H7 (cell line): Measurements from ENCODE around the gene MYOG. TPM values are rescaled to one million over a fixed set of nuclear protein-coding genes. Genes with fewer than 3 reads are reported as not detected.

Source experiments
- DNase-seq: peaks from one replicate; pipeline ENCODE4 v3.0.0; 2012
- H3K27me3 ChIP-seq: 2 replicates; pipeline ENCODE4 v1.6.0; 2011; ENCODE audit warnings: mild to moderate bottlenecking, low read length; ENCODE audit not compliant: control insufficient read depth, insufficient read depth
- H3K36me3 ChIP-seq: replicated peaks from 2 replicates; pipeline ENCODE4 v1.5.1; 2011; ENCODE audit warnings: low read length; ENCODE audit not compliant: control insufficient read depth, insufficient read depth
- H3K4me3 ChIP-seq: 2 replicates; pipeline ENCODE4 v1.5.1; 2011; ENCODE audit warnings: low read depth, mild to moderate bottlenecking, control low read depth, low read length, moderate library complexity; ENCODE audit not compliant: insufficient read depth
- total RNA-seq: library from RNA; depleted of rRNA; stranded (reverse); fragments of >200 nt; shearing (Covaris generic); gene quantifications from 2 replicates; pipeline ENCODE4 v1.2.3, GENCODE V29; 2014

The MYOG gene
- total RNA-seq, 1 experiment from 2014 or later: not detected

DNA sequence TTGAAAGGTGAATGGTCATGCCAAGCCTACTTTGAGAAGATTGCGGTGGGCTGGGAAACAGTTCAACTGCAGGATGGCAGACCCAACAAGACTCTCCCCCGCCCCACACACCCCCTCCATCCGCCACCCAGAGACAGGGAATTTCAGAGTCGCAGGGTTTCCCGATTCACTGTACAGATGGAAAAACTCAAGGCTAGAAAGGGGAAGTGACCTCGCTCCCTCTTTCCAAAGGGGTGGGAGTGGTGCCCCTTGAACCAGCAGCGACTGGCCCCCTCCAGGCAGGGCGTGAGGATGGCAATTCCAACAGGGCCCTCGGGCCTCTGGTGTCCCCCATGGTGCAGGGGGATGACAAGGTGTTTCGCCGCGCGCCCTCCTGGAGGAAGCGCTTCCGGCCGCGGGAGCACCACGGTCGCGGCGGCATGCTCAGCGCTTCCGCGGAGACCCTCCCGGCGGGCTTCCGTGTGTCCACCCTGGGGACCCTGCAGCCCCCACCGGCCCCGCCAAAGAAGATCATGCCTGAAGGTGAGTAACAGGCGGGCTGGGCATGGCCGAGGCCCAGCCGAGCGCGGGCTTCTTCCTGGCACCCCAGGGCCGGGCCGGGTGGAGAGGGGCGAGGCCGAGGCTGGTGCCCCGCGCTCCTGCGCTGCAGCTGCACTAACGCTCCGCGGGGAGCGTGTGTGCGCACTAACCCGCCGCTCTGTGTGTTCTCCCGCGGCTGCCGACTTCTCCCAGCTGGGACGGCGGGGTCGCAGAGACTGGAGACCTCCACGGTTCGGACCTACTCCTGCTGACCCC, 10.4 kb downstream of the MYOG start:
- peak; percentile 87 for DNase-seq
- Histone ChIP-seq H3K4me3 (peak overlapping the region; percentile 40), H3K27me3 (peaks cover 47% of the 10 kb centered on the region), H3K36me3 (no peaks in the 10 kb centered on the region)

DNA sequence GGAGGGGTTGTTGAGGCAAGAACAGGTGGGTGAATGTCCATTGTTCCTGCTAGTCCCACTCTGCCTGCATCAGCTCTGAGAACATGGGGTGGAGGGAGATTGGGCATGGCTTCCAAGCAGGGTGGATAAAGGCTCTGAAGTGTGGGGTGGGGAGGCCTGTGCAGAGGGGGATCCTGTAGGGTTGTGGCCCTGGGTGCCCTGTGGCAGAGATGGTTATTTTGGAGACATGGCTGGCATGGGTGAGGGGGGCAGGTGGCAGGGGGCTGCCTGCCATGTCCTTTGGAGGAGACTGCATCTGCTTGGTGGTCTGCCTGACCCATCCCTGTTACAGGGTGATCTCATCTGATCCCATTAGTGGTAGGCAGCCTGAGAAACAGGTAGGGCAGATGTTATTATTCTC, 11.2 kb downstream of the MYOG start:
- Histone ChIP-seq H3K27me3 (peaks cover 47% of the 10 kb centered on the region), H3K4me3 (no peak overlapping the region), H3K36me3 (no peaks in the 10 kb centered on the region)
- no peak for DNase-seq

DNA sequence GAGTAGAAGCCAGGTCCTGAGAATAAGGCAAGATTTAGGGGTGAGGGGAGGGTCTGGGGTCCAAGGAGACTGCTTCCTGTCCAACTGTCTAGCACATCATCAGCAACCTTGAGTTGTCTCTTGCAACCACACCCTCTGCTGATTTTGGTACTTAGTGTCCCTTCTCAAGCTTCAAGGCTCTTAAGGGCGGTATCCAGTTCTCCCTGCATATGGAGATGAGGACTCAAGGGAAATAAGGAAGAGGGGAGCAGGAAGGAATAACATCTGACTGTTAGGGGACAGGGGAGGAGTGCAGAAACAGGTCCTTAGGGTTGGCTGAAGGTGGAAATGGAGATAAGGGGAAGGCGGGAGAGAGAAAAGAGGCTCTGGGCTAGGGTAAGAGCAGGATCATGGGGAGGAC, 12.3 kb downstream of the MYOG start:
- Histone ChIP-seq H3K36me3 (no peaks in the 10 kb centered on the region), H3K4me3 (no peak overlapping the region), H3K27me3 (peaks cover 47% of the 10 kb centered on the region)
- DNase-seq: no peak

- H3K4me3 ChIP-seq: no peak overlapping the region
- DNase-seq: no peak
- peaks cover 43% of the 10 kb centered on the region for H3K27me3 ChIP-seq
- no peaks in the 10 kb centered on the region for H3K36me3 ChIP-seq
Measured at GRCh38 chr1:203072911-203073310, 12.9 kb downstream of the MYOG start.

- H3K36me3 ChIP-seq: no peaks in the 10 kb centered on the region; the same call in 1 of the 2 replicates
- H3K4me3 ChIP-seq: no peak overlapping the region
- no peak for DNase-seq
- peaks cover 38% of the 10 kb centered on the region for H3K27me3 ChIP-seq
Measured at GRCh38 chr1:203072002-203072602, 13.7 kb downstream of the MYOG start.

GRCh38 chr1:203069030-203069747, 16.6 kb downstream of the MYOG start:
- Histone ChIP-seq H3K27me3 (peaks cover 10% of the 10 kb centered on the region; the same call in 1 of the 2 replicates), H3K4me3 (no peak overlapping the region), H3K36me3 (no peaks in the 10 kb centered on the region; the same call in 1 of the 2 replicates)
- DNase-seq: no peak

DNA sequence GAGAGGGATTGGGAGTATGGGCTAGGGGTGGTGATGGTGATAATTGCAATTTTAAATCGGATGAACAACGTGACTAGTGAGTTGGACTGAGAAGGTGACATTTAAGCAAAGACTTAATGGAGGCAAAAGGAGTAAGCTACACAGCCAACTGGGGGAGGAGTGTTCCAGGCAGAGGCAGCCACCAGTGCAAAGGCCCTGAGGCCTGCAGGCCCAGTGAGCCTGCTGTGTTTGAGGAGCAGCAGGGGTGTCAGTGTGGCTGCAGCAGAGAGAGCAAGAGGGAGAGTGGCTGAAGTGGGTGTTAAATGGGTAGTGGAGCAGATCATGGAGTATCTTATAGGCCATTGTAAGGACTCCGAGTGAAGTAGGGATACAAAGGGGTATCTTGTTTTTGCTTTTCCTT, 18.8 kb downstream of the MYOG start:
- Histone ChIP-seq H3K27me3 (no peaks in the 10 kb centered on the region), H3K36me3 (no peaks in the 10 kb centered on the region; the same call in 1 of the 2 replicates), H3K4me3 (no peak overlapping the region)
- no peak for DNase-seq

GRCh38 chr1:203065986-203066385, 19.8 kb downstream of the MYOG start:
- Histone ChIP-seq H3K4me3 (no peak overlapping the region), H3K27me3 (no peaks in the 10 kb centered on the region), H3K36me3 (no peaks in the 10 kb centered on the region; the same call in 1 of the 2 replicates)
- DNase-seq: no peak

GRCh38 chr1:203065191-203065590, 20.6 kb downstream of the MYOG start:
- H3K4me3 ChIP-seq: no peak overlapping the region
- H3K27me3 ChIP-seq: no peaks in the 10 kb centered on the region
- no peaks in the 10 kb centered on the region; the same call in 1 of the 2 replicates for H3K36me3 ChIP-seq
- DNase-seq: no peak

GRCh38 chr1:203063287-203063686, 22.5 kb downstream of the MYOG start:
- DNase-seq: no peak

DNA sequence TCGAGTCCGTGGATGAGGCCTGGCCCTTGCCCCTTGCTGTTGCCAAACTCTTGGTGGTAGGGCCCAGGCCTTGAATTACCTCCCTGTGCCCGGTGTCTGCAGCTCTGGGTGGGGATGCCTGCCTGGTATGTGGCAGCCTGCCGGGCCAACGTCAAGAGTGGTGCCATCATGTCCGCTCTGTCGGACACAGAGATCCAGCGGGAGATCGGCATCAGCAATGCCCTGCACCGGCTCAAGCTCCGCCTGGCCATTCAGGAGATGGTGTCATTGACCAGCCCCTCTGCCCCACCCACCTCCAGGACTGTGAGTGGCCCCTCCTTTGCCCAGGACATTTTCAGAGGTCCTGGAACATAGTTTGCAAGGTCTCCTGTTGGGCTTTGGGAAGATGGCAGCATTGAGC, 25.7 kb downstream of the MYOG start:
- DNase-seq: no peak
- Histone ChIP-seq H3K4me3 (no peak overlapping the region), H3K36me3 (no peaks in the 10 kb centered on the region; the same call in none of the 2 replicates), H3K27me3 (no peaks in the 10 kb centered on the region; the same call in 1 of the 2 replicates)

More at GRCh38 chr1:203063287-203063686, 22.5 kb downstream of the MYOG start:
- Histone ChIP-seq H3K27me3 (no peaks in the 10 kb centered on the region; the same call in 1 of the 2 replicates), H3K36me3 (no peaks in the 10 kb centered on the region; the same call in 1 of the 2 replicates), H3K4me3 (no peak overlapping the region)

DNA sequence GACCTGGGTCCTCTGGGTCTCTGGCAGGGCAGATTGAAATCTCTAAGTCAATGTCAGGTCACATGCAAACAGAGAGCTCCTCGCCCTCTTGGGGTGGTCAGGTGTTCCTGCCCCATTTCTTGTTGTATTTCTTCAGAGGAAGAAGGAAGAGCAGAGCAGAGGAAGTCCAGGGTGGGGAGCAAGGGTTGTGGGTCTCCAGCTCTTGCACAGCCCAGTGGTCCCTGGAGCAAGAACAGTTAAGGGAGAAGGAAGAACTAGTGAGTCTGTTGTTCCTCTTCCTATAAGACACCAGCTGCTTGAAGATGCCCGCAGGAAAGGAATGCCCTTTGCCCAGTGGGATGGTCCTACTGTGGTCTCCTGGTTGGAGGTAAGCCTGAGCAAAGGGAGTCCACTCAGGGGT, 26.3 kb downstream of the MYOG start:
- H3K4me3 ChIP-seq: no peak overlapping the region
- no peak for DNase-seq
- H3K27me3 ChIP-seq: no peaks in the 10 kb centered on the region; the same call in 1 of the 2 replicates
- H3K36me3 ChIP-seq: no peaks in the 10 kb centered on the region; the same call in none of the 2 replicates

DNA sequence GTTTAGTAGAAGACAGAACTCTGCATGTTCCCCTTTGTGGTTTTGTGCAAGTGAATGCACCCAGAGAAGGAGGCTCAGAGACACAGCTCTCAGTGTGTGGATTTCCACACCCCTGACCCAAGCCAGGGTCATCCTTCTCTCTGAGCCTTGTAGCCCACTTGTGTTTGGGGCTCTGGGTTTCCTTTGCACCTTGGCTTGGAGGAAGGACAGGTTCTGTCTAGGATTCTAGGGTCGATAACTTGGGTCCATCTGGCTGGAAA, 27.2 kb downstream of the MYOG start:
- Histone ChIP-seq H3K4me3 (no peak overlapping the region), H3K27me3 (no peaks in the 10 kb centered on the region; the same call in 1 of the 2 replicates), H3K36me3 (no peaks in the 10 kb centered on the region; the same call in none of the 2 replicates)
- DNase-seq: no peak

- DNase-seq: no peak
- H3K27me3 ChIP-seq: no peaks in the 10 kb centered on the region; the same call in 1 of the 2 replicates
- no peak overlapping the region for H3K4me3 ChIP-seq
- H3K36me3 ChIP-seq: no peaks in the 10 kb centered on the region; the same call in none of the 2 replicates
Measured at GRCh38 chr1:203057911-203058675, 27.7 kb downstream of the MYOG start.
